Ascending aorta (tissue), 2 donors: ENCODE measurements around the gene SLIT3. TPM values are rescaled to one million over a fixed set of nuclear protein-coding genes. Genes with fewer than 3 reads are reported as not detected.
A peak's percentile ranks its signal among the peaks of the same experiment; 100 is the strongest.
"Not testable (repeated sequence)": the region's sequence is repeated elsewhere in the genome, so short reads cannot be mapped to it uniquely, and the experiment has no call there.

Experiments
- DNase-seq, 2 donors: peaks; one replicate each; pipeline ENCODE4 v3.0.0-alpha.2; 2019; ENCODE audit warnings: low spot score in 2 of 2
- H3K27ac ChIP-seq, 2 donors: fragments of 200-600 bp; sonication (generic); one replicate each; pipeline ENCODE4 v1.5.1; 2016 to 2017; ENCODE audit warnings: mild to moderate bottlenecking in 1 of 2
- H3K27me3 ChIP-seq: fragments of 200-600 bp; sonication (generic); one replicate; pipeline ENCODE4 v1.5.1; 2017
- H3K36me3 ChIP-seq, 2 donors: fragments of 200-600 bp; sonication (generic); one replicate each; pipeline ENCODE4 v1.5.1; 2016
- H3K4me1 ChIP-seq, 2 donors: fragments of 200-600 bp; sonication (generic); one replicate each; pipeline ENCODE4 v1.5.1; 2016 to 2017; ENCODE audit warnings: mild to moderate bottlenecking in 1 of 2
- H3K4me3 ChIP-seq, 2 donors: fragments of 200-600 bp; sonication (generic); one replicate each; pipeline ENCODE4 v1.5.1; 2016 to 2017; ENCODE audit warnings: mild to moderate bottlenecking in 1 of 2
- H3K9me3 ChIP-seq, 2 donors: fragments of 200-600 bp; sonication (generic); one replicate each; pipeline ENCODE4 v1.5.1; 2016
- CTCF ChIP-seq, 3 experiments: fragments of 200-600 bp in 2 of 3; fragments of 450-650 bp in 1 of 3; sonication (generic) in 2 of 3; IDR thresholded peaks; one replicate each; pipeline ENCODE4 v1.5.1; 2016 to 2019; ENCODE audit warnings: antibody characterized with exemption in 3 of 3, mild to moderate bottlenecking in 1 of 3, moderate library complexity in 1 of 3
- intact Hi-C: fragments of 100-400 bp; cut with DNase I; formaldehyde crosslinking; loops from one replicate; pipeline ENCODE4 v1.15.1; 2023
- total RNA-seq: library from RNA; depleted of rRNA; stranded (reverse); fragments of >200 nt; gene quantifications from one replicate; pipeline ENCODE4 v1.1.0, GENCODE V29; 2016

The SLIT3 gene
- total RNA-seq, 1 donor from 2014 or later = 128 TPM

- H3K4me1 ChIP-seq = no peaks in the 10 kb centered on the region
- peaks cover 5 to 16% of the 10 kb centered on the region in 2 donors for H3K36me3 ChIP-seq
- intact Hi-C loops = no loop called here
- H3K4me3 ChIP-seq = no peak overlapping the region
- no peak overlapping the region for H3K27ac ChIP-seq
- no peaks in the 10 kb centered on the region for H3K9me3 ChIP-seq
- no peak for TF ChIP-seq CTCF (IDR thresholded peaks at IDR 0.05)
- no peak for DNase-seq
- no peaks in the 10 kb centered on the region for H3K27me3 ChIP-seq
Observed at GRCh38 chr5:168750926-168751325, 550.0 kb downstream of the SLIT3 start.

GRCh38 chr5:168749391-168750100 lies 551.4 kb downstream of the SLIT3 start:
- no peak for DNase-seq

GRCh38 chr5:168747987-168748777 lies 552.8 kb downstream of the SLIT3 start:
- Histone ChIP-seq H3K9me3 (peaks cover 0 to 5% of the 10 kb centered on the region in 2 donors), H3K4me1 (no peaks in the 10 kb centered on the region), H3K4me3 (no peak overlapping the region), H3K27me3 (no peaks in the 10 kb centered on the region), H3K36me3 (peaks cover 5 to 12% of the 10 kb centered on the region in 2 donors), H3K27ac (no peak overlapping the region)
- no peak for DNase-seq
- peak in 2 of 3 experiments; percentile 33 to 46 for TF ChIP-seq CTCF (IDR thresholded peaks at IDR 0.05)
- intact Hi-C loops = no loop called here

More at GRCh38 chr5:168749391-168750100, 551.4 kb downstream of the SLIT3 start:
- Histone ChIP-seq H3K27me3 (no peaks in the 10 kb centered on the region), H3K4me1 (no peaks in the 10 kb centered on the region), H3K4me3 (no peak overlapping the region), H3K27ac (no peak overlapping the region), H3K36me3 (peaks cover 5 to 16% of the 10 kb centered on the region in 2 donors), H3K9me3 (peaks cover 0 to 4% of the 10 kb centered on the region in 2 donors)
- intact Hi-C loops = no loop called here
- TF ChIP-seq CTCF (IDR thresholded peaks at IDR 0.05) = no peak

- Histone ChIP-seq H3K27me3 (no peaks in the 10 kb centered on the region), H3K4me1 (no peaks in the 10 kb centered on the region), H3K4me3 (no peak overlapping the region), H3K9me3 (peaks cover 0 to 5% of the 10 kb centered on the region in 2 donors), H3K27ac (no peak overlapping the region), H3K36me3 (peaks cover 0 to 4% of the 10 kb centered on the region in 2 donors)
- no peak for TF ChIP-seq CTCF (IDR thresholded peaks at IDR 0.05)
- intact Hi-C loops = no loop called here
- no peak for DNase-seq
Observed at GRCh38 chr5:168746893-168747640, 553.9 kb downstream of the SLIT3 start.

- H3K9me3 ChIP-seq, DNase-seq, intact Hi-C loops, H3K27ac ChIP-seq, H3K4me1 ChIP-seq, H3K36me3 ChIP-seq, H3K4me3 ChIP-seq, H3K27me3 ChIP-seq: not testable (repeated sequence)
Observed at GRCh38 chr5:168746126-168746892, 554.6 kb downstream of the SLIT3 start.
